ENCODE data around the gene ICA1L.

DNA sequence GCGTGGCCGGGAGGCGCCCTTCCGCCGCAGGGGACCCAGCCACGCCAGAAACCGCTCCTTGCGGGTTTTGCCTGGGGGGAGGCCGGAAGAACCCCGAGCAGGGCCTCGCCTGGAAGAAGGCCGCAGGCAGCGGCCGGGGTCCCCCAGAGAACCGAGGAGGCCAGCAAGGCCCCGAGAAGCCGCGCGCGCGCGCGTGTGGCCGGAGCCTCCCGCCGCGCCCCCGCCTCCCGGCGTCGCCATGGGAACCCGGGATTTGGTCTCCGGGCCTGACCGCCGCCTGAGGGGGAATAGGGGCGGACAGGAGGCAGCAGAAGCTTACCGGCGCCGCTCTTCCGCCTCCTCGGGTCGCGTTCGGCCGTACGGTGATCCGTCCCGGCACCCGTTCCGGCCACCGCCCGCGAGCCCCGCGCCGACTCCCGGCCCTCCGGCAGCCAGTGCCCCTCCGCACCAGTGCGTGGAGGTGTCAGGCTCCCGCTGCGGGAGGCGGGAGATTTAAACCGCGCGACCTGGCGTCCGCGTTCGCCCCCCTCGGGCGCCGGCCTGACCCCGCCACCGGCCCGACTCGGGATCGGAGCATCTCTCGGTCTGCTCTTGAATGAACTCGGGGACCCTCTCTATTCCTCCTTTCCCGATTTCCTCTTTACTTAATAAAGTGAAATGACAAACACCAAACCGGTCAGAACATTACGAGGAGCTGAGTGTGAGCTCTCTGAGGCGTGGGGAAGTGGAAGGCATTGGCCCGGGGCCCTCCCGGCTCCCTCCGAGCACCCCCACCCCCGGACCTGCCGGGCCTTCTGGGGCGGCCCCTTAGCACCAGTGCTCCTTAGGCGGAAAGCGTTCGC is at the start of gene ICA1L:
- TF ChIP-seq ZNF202 (tag by site-specific recombination; IDR thresholded peaks at IDR 0.05; ENCODE audit: borderline replicate concordance) (no peak), ZNF311 (tag by site-specific recombination; IDR thresholded peaks at IDR 0.05; ENCODE audit: borderline replicate concordance) (no peak)
- TF ChIP-seq, protein P1, sequence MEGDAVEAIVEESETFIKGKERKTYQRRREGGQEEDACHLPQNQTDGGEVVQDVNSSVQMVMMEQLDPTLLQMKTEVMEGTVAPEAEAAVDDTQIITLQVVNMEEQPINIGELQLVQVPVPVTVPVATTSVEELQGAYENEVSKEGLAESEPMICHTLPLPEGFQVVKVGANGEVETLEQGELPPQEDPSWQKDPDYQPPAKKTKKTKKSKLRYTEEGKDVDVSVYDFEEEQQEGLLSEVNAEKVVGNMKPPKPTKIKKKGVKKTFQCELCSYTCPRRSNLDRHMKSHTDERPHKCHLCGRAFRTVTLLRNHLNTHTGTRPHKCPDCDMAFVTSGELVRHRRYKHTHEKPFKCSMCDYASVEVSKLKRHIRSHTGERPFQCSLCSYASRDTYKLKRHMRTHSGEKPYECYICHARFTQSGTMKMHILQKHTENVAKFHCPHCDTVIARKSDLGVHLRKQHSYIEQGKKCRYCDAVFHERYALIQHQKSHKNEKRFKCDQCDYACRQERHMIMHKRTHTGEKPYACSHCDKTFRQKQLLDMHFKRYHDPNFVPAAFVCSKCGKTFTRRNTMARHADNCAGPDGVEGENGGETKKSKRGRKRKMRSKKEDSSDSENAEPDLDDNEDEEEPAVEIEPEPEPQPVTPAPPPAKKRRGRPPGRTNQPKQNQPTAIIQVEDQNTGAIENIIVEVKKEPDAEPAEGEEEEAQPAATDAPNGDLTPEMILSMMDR (tag by site-specific recombination; IDR thresholded peaks at IDR 0.05), result peak; percentile 16; the same call in 1 of the 2 replicates

All from HEK293 (cell line).